Esophagus squamous epithelium (tissue), 5 donors: ENCODE measurements around the gene PLCH2. TPM values are rescaled to one million over a fixed set of nuclear protein-coding genes. Genes with fewer than 3 reads are reported as not detected.

Experiments used
- DNase-seq: peaks from one replicate; lab custom pipeline; 2025; lab: John Stamatoyannopoulos, UW
- H3K27ac ChIP-seq, 4 donors: fragments of 200-600 bp; sonication (generic); one replicate each; pipeline ENCODE4 v1.5.1; 2016 to 2019; ENCODE audit warnings: mild to moderate bottlenecking in 1 of 4
- H3K27me3 ChIP-seq, 4 donors: fragments of 200-600 bp; sonication (generic); 1 replicate in 3 of 4; 2 replicates in 1 of 4; pipeline versions ENCODE4 v1.5.1 to v1.6.0; 2017 to 2021; ENCODE audit warnings: antibody characterized with exemption in 1 of 4
- H3K36me3 ChIP-seq, 3 donors: fragments of 200-600 bp; sonication (generic); one replicate each; pipeline ENCODE4 v1.5.1; 2016 to 2019
- H3K4me1 ChIP-seq, 3 donors: fragments of 200-600 bp; sonication (generic); one replicate each; pipeline ENCODE4 v1.5.1; 2017 to 2019
- H3K4me3 ChIP-seq, 4 donors: fragments of 200-600 bp; sonication (generic); 1 replicate in 3 of 4; 2 replicates in 1 of 4; pipeline ENCODE4 v1.5.1; 2016 to 2019; ENCODE audit warnings: mild to moderate bottlenecking in 2 of 4, moderate library complexity in 1 of 4
- H3K9me3 ChIP-seq, 3 donors: fragments of 200-600 bp; sonication (generic); one replicate each; pipeline ENCODE4 v1.5.1; 2016 to 2019
- CTCF ChIP-seq, 6 experiments: fragments of 450-650 bp in 4 of 6; fragments of 200-600 bp in 2 of 6; sonication (generic) in 2 of 6; IDR thresholded peaks; one replicate each; pipeline ENCODE4 v1.5.1; 2016 to 2019; ENCODE audit warnings: antibody characterized with exemption in 6 of 6, mild to moderate bottlenecking in 4 of 6, moderate library complexity in 4 of 6
- POLR2A ChIP-seq, 4 donors: fragments of 450-650 bp; IDR thresholded peaks; one replicate each; pipeline ENCODE4 v1.6.1; 2017; ENCODE audit warnings: antibody characterized with exemption in 4 of 4, mild to moderate bottlenecking in 4 of 4, moderate library complexity in 3 of 4
- WGBS, 2 donors: methylation state at CpG; one replicate each; pipeline ENCODE4 v1.1.5; 2018; 5-methylcytosine and 5-hydroxymethylcytosine counted together
- intact Hi-C: fragments of 100-400 bp; cut with DNase I; formaldehyde crosslinking; loops from one replicate; pipeline ENCODE4 v1.15.0; 2022
- total RNA-seq, 4 donors: library from RNA; depleted of rRNA; stranded (reverse); fragments of >200 nt; gene quantifications; one replicate each; pipeline ENCODE4 v1.1.0, GENCODE V29; 2016
- donor health status: DM: yes; HTN: yes; CAD: no.

Gene PLCH2
- total RNA-seq, 4 donors from 2014 or later = 26.1 to 34.3 (median 31.5) TPM

- H3K27ac ChIP-seq = no peak overlapping the region
- H3K4me3 ChIP-seq = no peak overlapping the region
- intact Hi-C loops = no loop called here
- H3K27me3 ChIP-seq = peaks cover 0 to 55% (median 0%) of the 10 kb centered on the region in 4 donors
- H3K4me1 ChIP-seq = peaks cover 0 to 13% (median 0%) of the 10 kb centered on the region in 3 donors
- no peak for DNase-seq
- WGBS, 2 donors = 36% methylated on average over 3 of the region's 4 CpGs; no CpG with 5 or more reads in 1 of the 2 donors
- TF ChIP-seq POLR2A (IDR thresholded peaks at IDR 0.05) = no peak
- no peak for TF ChIP-seq CTCF (IDR thresholded peaks at IDR 0.05)
- H3K36me3 ChIP-seq = peaks cover 0 to 36% (median 0%) of the 10 kb centered on the region in 3 donors
- H3K9me3 ChIP-seq = no peaks in the 10 kb centered on the region
Observed at GRCh38 chr1:2499260-2499659, 23.2 kb downstream of the PLCH2 start.

- TF ChIP-seq CTCF (IDR thresholded peaks at IDR 0.05) = no peak
- TF ChIP-seq POLR2A (IDR thresholded peaks at IDR 0.05) = no peak
- no peak overlapping the region for H3K27ac ChIP-seq
Observed at GRCh38 chr1:2499986-2500596, 24.0 kb downstream of the PLCH2 start.

GRCh38 chr1:2501041-2501819, 25.1 kb downstream of the PLCH2 start:
- Histone ChIP-seq H3K4me3 (no peak overlapping the region), H3K27ac (no peak overlapping the region), H3K27me3 (peaks cover 0 to 65% (median 0%) of the 10 kb centered on the region in 4 donors), H3K9me3 (no peaks in the 10 kb centered on the region), H3K4me1 (peaks cover 0 to 32% (median 0%) of the 10 kb centered on the region in 3 donors), H3K36me3 (peaks cover 0 to 43% (median 0%) of the 10 kb centered on the region in 3 donors)
- 0 to 37% methylated on average over 1 to 4 of the region's 28 CpGs for WGBS, 2 donors
- DNase-seq = no peak
- no peak for TF ChIP-seq CTCF (IDR thresholded peaks at IDR 0.05)
- no peak for TF ChIP-seq POLR2A (IDR thresholded peaks at IDR 0.05)
- intact Hi-C loops = no loop called here

More at GRCh38 chr1:2499986-2500596, 24.0 kb downstream of the PLCH2 start:
- H3K36me3 ChIP-seq = peaks cover 0 to 43% (median 0%) of the 10 kb centered on the region in 3 donors
- peaks cover 0 to 21% (median 0%) of the 10 kb centered on the region in 3 donors for H3K4me1 ChIP-seq
- 13 to 73% methylated on average over 3 to 4 of the region's 19 CpGs for WGBS, 2 donors
- intact Hi-C loops = no loop called here
- no peak for DNase-seq
- H3K27me3 ChIP-seq = peaks cover 0 to 63% (median 0%) of the 10 kb centered on the region in 4 donors
- H3K4me3 ChIP-seq = no peak overlapping the region
- no peaks in the 10 kb centered on the region for H3K9me3 ChIP-seq

- no peak for TF ChIP-seq CTCF (IDR thresholded peaks at IDR 0.05)
- TF ChIP-seq POLR2A (IDR thresholded peaks at IDR 0.05) = no peak
- Histone ChIP-seq H3K4me1 (peaks cover 0 to 37% (median 0%) of the 10 kb centered on the region in 3 donors), H3K36me3 (peaks cover 0 to 43% (median 0%) of the 10 kb centered on the region in 3 donors), H3K27me3 (peaks cover 0 to 65% (median 0%) of the 10 kb centered on the region in 4 donors), H3K9me3 (no peaks in the 10 kb centered on the region), H3K4me3 (no peak overlapping the region), H3K27ac (no peak overlapping the region)
- 100% methylated on average over 1 of the region's 7 CpGs; no CpG with 5 or more reads in 1 of the 2 donors for WGBS, 2 donors
- no peak for DNase-seq
- intact Hi-C loops = no loop called here
Observed at GRCh38 chr1:2501820-2502119, 25.7 kb downstream of the PLCH2 start.

GRCh38 chr1:2502210-2502609, 26.1 kb downstream of the PLCH2 start:
- Histone ChIP-seq H3K27ac (no peak overlapping the region), H3K4me3 (no peak overlapping the region), H3K27me3 (peaks cover 0 to 65% (median 0%) of the 10 kb centered on the region in 4 donors), H3K4me1 (peaks cover 0 to 37% (median 0%) of the 10 kb centered on the region in 3 donors), H3K36me3 (peaks cover 0 to 46% (median 0%) of the 10 kb centered on the region in 3 donors), H3K9me3 (no peaks in the 10 kb centered on the region)
- no peak for DNase-seq
- no peak for TF ChIP-seq POLR2A (IDR thresholded peaks at IDR 0.05)
- no peak for TF ChIP-seq CTCF (IDR thresholded peaks at IDR 0.05)
- intact Hi-C loops = no loop called here
- WGBS, 2 donors = 80 to 100% methylated on average over 2 of the region's 34 CpGs
